22Rv1 (cell line): ENCODE measurements around the gene PDGFRB.

Experiments used
- ZFX ChIP-seq: fragments of 450-650 bp; IDR thresholded peaks from 2 replicates; pipeline ENCODE4 v1.6.1; 2017; ENCODE audit warnings: antibody characterized with exemption, borderline replicate concordance
- TF ChIP-seq, protein P1 (sequence below): fragments of 450-650 bp; IDR thresholded peaks from 2 replicates; pipeline ENCODE4 v1.5.1; 2017; ENCODE audit warnings: mild to moderate bottlenecking

DNA sequence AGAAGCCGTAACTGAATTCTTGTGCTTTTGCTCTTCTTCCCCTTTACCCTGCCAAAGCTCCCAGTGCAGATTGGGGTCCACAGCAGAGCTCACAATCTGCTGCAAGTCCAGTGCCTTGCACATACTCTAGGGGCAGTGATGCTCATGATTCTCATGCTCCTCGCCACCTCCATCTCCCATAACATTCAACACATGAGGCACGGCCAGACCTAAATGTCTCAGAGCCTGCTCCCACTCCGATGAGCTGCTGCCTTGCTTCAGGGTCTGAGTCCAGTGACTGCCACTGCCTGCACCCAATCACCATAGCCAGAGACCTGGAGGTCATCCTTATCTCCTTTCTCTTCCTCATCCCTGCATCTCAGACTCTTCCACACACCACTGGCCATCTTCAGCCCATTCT is 79.8 kb downstream of the PDGFRB start:
- TF ChIP-seq, protein P1, sequence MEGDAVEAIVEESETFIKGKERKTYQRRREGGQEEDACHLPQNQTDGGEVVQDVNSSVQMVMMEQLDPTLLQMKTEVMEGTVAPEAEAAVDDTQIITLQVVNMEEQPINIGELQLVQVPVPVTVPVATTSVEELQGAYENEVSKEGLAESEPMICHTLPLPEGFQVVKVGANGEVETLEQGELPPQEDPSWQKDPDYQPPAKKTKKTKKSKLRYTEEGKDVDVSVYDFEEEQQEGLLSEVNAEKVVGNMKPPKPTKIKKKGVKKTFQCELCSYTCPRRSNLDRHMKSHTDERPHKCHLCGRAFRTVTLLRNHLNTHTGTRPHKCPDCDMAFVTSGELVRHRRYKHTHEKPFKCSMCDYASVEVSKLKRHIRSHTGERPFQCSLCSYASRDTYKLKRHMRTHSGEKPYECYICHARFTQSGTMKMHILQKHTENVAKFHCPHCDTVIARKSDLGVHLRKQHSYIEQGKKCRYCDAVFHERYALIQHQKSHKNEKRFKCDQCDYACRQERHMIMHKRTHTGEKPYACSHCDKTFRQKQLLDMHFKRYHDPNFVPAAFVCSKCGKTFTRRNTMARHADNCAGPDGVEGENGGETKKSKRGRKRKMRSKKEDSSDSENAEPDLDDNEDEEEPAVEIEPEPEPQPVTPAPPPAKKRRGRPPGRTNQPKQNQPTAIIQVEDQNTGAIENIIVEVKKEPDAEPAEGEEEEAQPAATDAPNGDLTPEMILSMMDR, result no peak
- no peak for TF ChIP-seq ZFX
